ENCODE measurements around the gene UBE3D.

Gene UBE3D

GRCh38 chr6:83065511-83066192, at the start of gene UBE3D:
Gene UBE3D (minus strand): TSS chr6:83065841. CDS start chr6:83065718, 123 bp downstream.
- DNase-seq (ENCODE audit: low read depth) = no peak

- no peak for DNase-seq (ENCODE audit: low read depth)
Measured at GRCh38 chr6:83114164-83114563, 48.5 kb upstream of the UBE3D start.

- DNase-seq (ENCODE audit: low read depth) = no peak
Measured at GRCh38 chr6:83113258-83113657, 47.6 kb upstream of the UBE3D start.

- DNase-seq (ENCODE audit: low read depth) = no peak
Measured at GRCh38 chr6:83108378-83108777, 42.7 kb upstream of the UBE3D start.

- no peak for DNase-seq (ENCODE audit: low read depth)
Measured at GRCh38 chr6:83098589-83098988, 32.9 kb upstream of the UBE3D start.

GRCh38 chr6:83097675-83098074, 32.0 kb upstream of the UBE3D start:
- DNase-seq (ENCODE audit: low read depth) = no peak

- DNase-seq (ENCODE audit: low read depth) = no peak
Measured at GRCh38 chr6:83097204-83097603, 31.6 kb upstream of the UBE3D start.

GRCh38 chr6:83096791-83097190, 31.1 kb upstream of the UBE3D start:
- DNase-seq (ENCODE audit: low read depth) = no peak

- DNase-seq (ENCODE audit: low read depth) = no peak
Measured at GRCh38 chr6:83092756-83093399, 27.2 kb upstream of the UBE3D start.

GRCh38 chr6:83086751-83087150, 21.1 kb upstream of the UBE3D start:
- no peak for DNase-seq (ENCODE audit: low read depth)

GRCh38 chr6:83083476-83083875, 17.8 kb upstream of the UBE3D start:
- DNase-seq (ENCODE audit: low read depth) = no peak

- DNase-seq (ENCODE audit: low read depth) = no peak
Measured at GRCh38 chr6:83073615-83074014, 8.0 kb upstream of the UBE3D start.

- no peak for DNase-seq (ENCODE audit: low read depth)
Measured at GRCh38 chr6:83072726-83073125, 7.1 kb upstream of the UBE3D start.

GRCh38 chr6:83071707-83072106, 6.1 kb upstream of the UBE3D start:
- no peak for DNase-seq (ENCODE audit: low read depth)

GRCh38 chr6:83071023-83071422, 5.4 kb upstream of the UBE3D start:
- no peak for DNase-seq (ENCODE audit: low read depth)

- DNase-seq (ENCODE audit: low read depth) = no peak
Measured at GRCh38 chr6:83069633-83070032, 4.0 kb upstream of the UBE3D start.

- no peak for DNase-seq (ENCODE audit: low read depth)
Measured at GRCh38 chr6:83068616-83069015, 3.0 kb upstream of the UBE3D start.

GRCh38 chr6:83067448-83068439, 2.1 kb upstream of the UBE3D start, which contains the start of gene DOP1A:
Gene DOP1A (plus strand): TSS chr6:83067671. CDS start chr6:83096978, 29,307 bp downstream.
- peak; percentile 58 for DNase-seq (ENCODE audit: low read depth)

GRCh38 chr6:83062225-83062624, 3.4 kb downstream of the UBE3D start:
- no peak for DNase-seq (ENCODE audit: low read depth)

- no peak for DNase-seq (ENCODE audit: low read depth)
Measured at GRCh38 chr6:83061190-83061589, 4.5 kb downstream of the UBE3D start.

GRCh38 chr6:83057705-83058321, 7.8 kb downstream of the UBE3D start:
- no peak for DNase-seq (ENCODE audit: low read depth)

- DNase-seq (ENCODE audit: low read depth) = no peak
Measured at GRCh38 chr6:83055366-83055964, 10.2 kb downstream of the UBE3D start.

Data from GM04503 (cell line).